Keratinocyte (primary cell): ENCODE measurements around the gene GRHPR. TPM values are rescaled to one million over a fixed set of nuclear protein-coding genes. Genes with fewer than 3 reads are reported as not detected.

Source experiments
- DNase-seq: peaks from one replicate; pipeline ENCODE4 v3.0.0-alpha.2; 2011; ENCODE audit warnings: low read depth, missing footprints, low spot score
- FAIRE-seq: peaks from 2 replicates; lab custom pipeline; 2011; peaks lifted over from hg19 to GRCh38; lab: Jason Lieb, UNC
- H2AFZ ChIP-seq: 2 replicates; pipeline ENCODE4 v1.6.0; 2012; ENCODE audit warnings: low read length, control low read depth, inconsistent platforms; ENCODE audit not compliant: control insufficient read depth
- H3K27ac ChIP-seq: 2 replicates; pipeline ENCODE4 v1.5.1; 2011; ENCODE audit warnings: low read length; ENCODE audit not compliant: control insufficient read depth, insufficient read depth
- H3K27me3 ChIP-seq: 3 replicates; pipeline ENCODE4 v1.6.0; 2011; ENCODE audit warnings: low read length; ENCODE audit not compliant: control insufficient read depth, insufficient read depth; ENCODE audit errors: extremely low read depth
- H3K36me3 ChIP-seq, 2 experiments: 2 replicates in 1 of 2; 3 replicates in 1 of 2; pipeline ENCODE4 v1.5.1; 2011; ENCODE audit warnings: low read length in 2 of 2, mild to moderate bottlenecking in 1 of 2; ENCODE audit not compliant: control insufficient read depth in 2 of 2, insufficient read depth in 2 of 2; ENCODE audit errors: extremely low read depth in 1 of 2
- H3K4me1 ChIP-seq: 3 replicates; pipeline ENCODE4 v1.5.1; 2011; ENCODE audit warnings: low read length; ENCODE audit not compliant: control insufficient read depth, insufficient read depth; ENCODE audit errors: extremely low read depth
- H3K4me2 ChIP-seq: 3 replicates; pipeline ENCODE4 v1.6.0; 2011; ENCODE audit warnings: low read depth, low read length; ENCODE audit not compliant: control insufficient read depth, insufficient read depth; ENCODE audit errors: extremely low read depth
- H3K4me3 ChIP-seq, 3 experiments: fragments of 200-600 bp in 1 of 3; sonication (generic) in 1 of 3; 2 replicates in 2 of 3; 3 replicates in 1 of 3; pipeline ENCODE4 v1.5.1; 2011 to 2016; ENCODE audit warnings: low read length in 3 of 3, mild to moderate bottlenecking in 3 of 3, control low read depth in 2 of 3, inconsistent platforms in 1 of 3, low read depth in 1 of 3, mixed read lengths in 1 of 3, mixed run types in 1 of 3, moderate library complexity in 1 of 3; ENCODE audit not compliant: control insufficient read depth in 2 of 3, insufficient read depth in 2 of 3; ENCODE audit errors: extremely low read depth in 1 of 3
- H3K79me2 ChIP-seq: 2 replicates; pipeline ENCODE4 v1.6.0; 2012; ENCODE audit warnings: low read length; ENCODE audit not compliant: control insufficient read depth, insufficient read depth
- H3K9ac ChIP-seq: 3 replicates; pipeline ENCODE4 v1.6.0; 2011; ENCODE audit warnings: low read length; ENCODE audit not compliant: control insufficient read depth, insufficient read depth; ENCODE audit errors: extremely low read depth
- H3K9me1 ChIP-seq: 3 replicates; pipeline ENCODE4 v1.6.0; 2011; ENCODE audit warnings: low read length; ENCODE audit not compliant: control insufficient read depth, insufficient read depth; ENCODE audit errors: extremely low read depth
- H3K9me3 ChIP-seq: 2 replicates; pipeline ENCODE4 v1.5.1; 2012; ENCODE audit warnings: low read depth, low read length; ENCODE audit not compliant: control insufficient read depth
- H4K20me1 ChIP-seq: 3 replicates; pipeline ENCODE4 v1.6.0; 2011; ENCODE audit warnings: low read length; ENCODE audit not compliant: control insufficient read depth, insufficient read depth; ENCODE audit errors: extremely low read depth
- EZH2 ChIP-seq: IDR thresholded peaks from one replicate; pipeline ENCODE4 v1.6.1; 2012; ENCODE audit warnings: inconsistent platforms, mild to moderate bottlenecking, low read length, moderate library complexity
- dilution Hi-C: fragments of 300-500 bp; cut with MboI; formaldehyde crosslinking; loops from one replicate; pipeline ENCODE4 v1.7.0; 2020; ENCODE audit warnings: low sequenced_read_pairs; ENCODE audit not compliant: extremely low pct_ligation_motif_present
- polyA plus RNA-seq, 5 experiments: library from polyadenylated mRNA; depleted of rRNA in 3 of 5; stranded (reverse) in 3 of 5; stranded (forward) in 1 of 5; unstranded in 1 of 5; fragments of >200 nt; gene quantifications; 1 replicate in 1 of 5; 2 replicates in 3 of 5; 3 replicates in 1 of 5; pipeline versions ENCODE4 v1.2.1 to v1.2.3, GENCODE V29; 2011 to 2012; ENCODE audit warnings: missing spikeins in 2 of 5, low read depth in 1 of 5, low replicate concordance in 1 of 5
- TF ChIP-seq, protein P1 (sequence below), 3 experiments: IDR thresholded peaks in 1 of 3; conservative IDR thresholded peaks in 1 of 3; optimal IDR thresholded peaks in 1 of 3; 2 replicates in 2 of 3; 3 replicates in 1 of 3; pipeline versions ENCODE3 to v1.5.1; 2011; ENCODE audit warnings: low read length in 3 of 3, mild to moderate bottlenecking in 3 of 3, moderate library complexity in 2 of 3, control low read depth in 1 of 3, inconsistent platforms in 1 of 3; ENCODE audit not compliant: insufficient read depth in 2 of 3; ENCODE audit errors: extremely low read depth in 1 of 3

The GRHPR gene
- polyA plus RNA-seq, 1 donor (not counting 4 experiments of a cell fraction or from before 2014, with no cell fraction given), result 116 TPM

DNA sequence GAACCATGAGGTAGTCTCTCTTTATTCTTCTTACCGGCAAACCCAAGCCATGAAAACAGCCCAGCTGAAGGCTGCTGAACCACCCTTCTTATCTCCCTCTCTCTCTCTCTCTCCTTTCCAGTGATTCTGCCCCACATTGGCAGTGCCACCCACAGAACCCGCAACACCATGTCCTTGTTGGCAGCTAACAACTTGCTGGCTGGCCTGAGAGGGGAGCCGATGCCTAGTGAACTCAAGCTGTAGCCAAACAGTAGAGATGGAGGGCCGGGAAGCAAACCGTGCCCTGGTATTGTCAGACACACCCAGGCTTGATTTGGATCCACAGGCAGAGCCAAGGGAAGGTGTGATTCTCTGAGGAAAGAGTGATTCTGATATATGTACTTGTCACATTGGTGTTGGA lies 14.0 kb downstream of the GRHPR start:
- FAIRE-seq, result no peak
- Histone ChIP-seq H2AFZ (no peak overlapping the region), H3K4me1 (peaks cover 6% of the 10 kb centered on the region), H3K79me2 (peaks cover 24% of the 10 kb centered on the region), H3K36me3 (peaks cover 41 to 53% of the 10 kb centered on the region in 2 experiments), H3K9me1 (no peaks in the 10 kb centered on the region), H3K9me3 (no peaks in the 10 kb centered on the region), H3K27ac (no peak overlapping the region), H3K27me3 (no peaks in the 10 kb centered on the region), H4K20me1 (peaks cover 3% of the 10 kb centered on the region), H3K4me2 (no peak overlapping the region), H3K9ac (no peak overlapping the region), H3K4me3 (no peak overlapping the region)
- dilution Hi-C loops, result no loop called here
- no peak for TF ChIP-seq EZH2
- TF ChIP-seq, protein P1, sequence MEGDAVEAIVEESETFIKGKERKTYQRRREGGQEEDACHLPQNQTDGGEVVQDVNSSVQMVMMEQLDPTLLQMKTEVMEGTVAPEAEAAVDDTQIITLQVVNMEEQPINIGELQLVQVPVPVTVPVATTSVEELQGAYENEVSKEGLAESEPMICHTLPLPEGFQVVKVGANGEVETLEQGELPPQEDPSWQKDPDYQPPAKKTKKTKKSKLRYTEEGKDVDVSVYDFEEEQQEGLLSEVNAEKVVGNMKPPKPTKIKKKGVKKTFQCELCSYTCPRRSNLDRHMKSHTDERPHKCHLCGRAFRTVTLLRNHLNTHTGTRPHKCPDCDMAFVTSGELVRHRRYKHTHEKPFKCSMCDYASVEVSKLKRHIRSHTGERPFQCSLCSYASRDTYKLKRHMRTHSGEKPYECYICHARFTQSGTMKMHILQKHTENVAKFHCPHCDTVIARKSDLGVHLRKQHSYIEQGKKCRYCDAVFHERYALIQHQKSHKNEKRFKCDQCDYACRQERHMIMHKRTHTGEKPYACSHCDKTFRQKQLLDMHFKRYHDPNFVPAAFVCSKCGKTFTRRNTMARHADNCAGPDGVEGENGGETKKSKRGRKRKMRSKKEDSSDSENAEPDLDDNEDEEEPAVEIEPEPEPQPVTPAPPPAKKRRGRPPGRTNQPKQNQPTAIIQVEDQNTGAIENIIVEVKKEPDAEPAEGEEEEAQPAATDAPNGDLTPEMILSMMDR (optimal IDR thresholded peaks at IDR 0.05 in 1 of 3, IDR thresholded peaks at IDR 0.05 in 1 of 3, conservative IDR thresholded peaks at IDR 0.05 in 1 of 3; ENCODE audit: extremely low read depth in 1 of 3, insufficient read depth in 2 of 3, low read length in 3 of 3), result no peak
- no peak for DNase-seq

DNA sequence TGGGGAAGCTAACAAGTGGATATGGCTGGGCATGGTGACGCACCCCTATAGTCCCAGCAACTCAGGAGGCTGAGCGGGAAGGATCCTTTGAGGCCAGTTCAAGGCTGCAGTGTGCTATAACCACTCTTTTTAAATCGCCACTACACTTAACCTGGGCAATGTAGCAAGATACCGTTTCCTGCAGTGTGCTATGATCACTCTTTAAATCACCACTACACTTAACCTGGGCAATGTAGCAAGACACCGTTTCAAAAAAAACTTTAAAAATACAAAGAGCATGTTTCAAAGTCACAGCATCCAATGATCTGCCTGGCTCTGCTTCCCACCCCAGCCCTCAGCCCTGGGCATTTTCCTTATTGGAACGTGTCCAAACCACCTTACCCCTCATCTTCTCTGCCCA lies 14.5 kb downstream of the GRHPR start:
- Histone ChIP-seq H3K9me3 (no peaks in the 10 kb centered on the region), H3K4me2 (no peak overlapping the region), H3K9ac (no peak overlapping the region), H3K27ac (no peak overlapping the region), H3K36me3 (peaks cover 44 to 57% of the 10 kb centered on the region in 2 experiments), H3K79me2 (peaks cover 25% of the 10 kb centered on the region), H4K20me1 (peaks cover 3% of the 10 kb centered on the region), H3K4me3 (no peak overlapping the region), H3K4me1 (peaks cover 6% of the 10 kb centered on the region), H3K9me1 (no peaks in the 10 kb centered on the region), H2AFZ (no peak overlapping the region), H3K27me3 (no peaks in the 10 kb centered on the region)
- dilution Hi-C loops, result no loop called here
- TF ChIP-seq, protein P1 (optimal IDR thresholded peaks at IDR 0.05 in 1 of 3, IDR thresholded peaks at IDR 0.05 in 1 of 3, conservative IDR thresholded peaks at IDR 0.05 in 1 of 3; ENCODE audit: extremely low read depth in 1 of 3, insufficient read depth in 2 of 3, low read length in 3 of 3), result no peak
- TF ChIP-seq EZH2, result no peak
- no peak for FAIRE-seq
- DNase-seq, result no peak
